HG03432 (cell line): Measurements from ENCODE around the gene KLHL33.

Source experiments
- ATAC-seq: cut with Tn5 transposase; IDR thresholded peaks from one replicate; pipeline ENCODE4 v1.9.1; 2021; ENCODE audit warnings: mild to moderate bottlenecking, moderate library complexity; ENCODE audit not compliant: unreplicated experiment

Gene KLHL33

GRCh38 chr14:20435582-20436362, at the start of gene KLHL33:
Gene KLHL33 (minus strand): TSS chr14:20436166. CDS start chr14:20435811, 355 bp downstream.
- no peak for ATAC-seq

- ATAC-seq = no peak
These were observed 46.4 kb upstream of the KLHL33 start for GRCh38 chr14:20482382-20482781.

GRCh38 chr14:20478894-20479293, 42.9 kb upstream of the KLHL33 start:
- ATAC-seq = no peak

GRCh38 chr14:20477211-20477876, 41.4 kb upstream of the KLHL33 start:
- no peak for ATAC-seq

- no peak for ATAC-seq
These were observed 40.8 kb upstream of the KLHL33 start for GRCh38 chr14:20476776-20477175.

- ATAC-seq = no peak
These were observed 36.7 kb upstream of the KLHL33 start for GRCh38 chr14:20472536-20473169.

- ATAC-seq = no peak
These were observed 34.6 kb upstream of the KLHL33 start for GRCh38 chr14:20470603-20470901.

GRCh38 chr14:20469890-20470602, 34.1 kb upstream of the KLHL33 start:
- ATAC-seq = peak; percentile 39

- ATAC-seq = peak; percentile 97
These were observed 33.4 kb upstream of the KLHL33 start, which contains the start of gene PNP for GRCh38 chr14:20469242-20469889. Gene PNP (plus strand): TSS chr14:20469406. CDS start chr14:20469525, 119 bp downstream.

- ATAC-seq = no peak
These were observed 32.8 kb upstream of the KLHL33 start for GRCh38 chr14:20468764-20469241.

- peak; percentile 93 for ATAC-seq
These were observed 25.5 kb upstream of the KLHL33 start, which contains the start of gene PIP4P1 for GRCh38 chr14:20461225-20462141. Gene PIP4P1 (minus strand): TSS chr14:20461434. CDS start chr14:20461325, 109 bp downstream.

GRCh38 chr14:20460458-20461224, 24.7 kb upstream of the KLHL33 start:
- ATAC-seq = peak; percentile 17

- ATAC-seq = no peak
These were observed 22.2 kb upstream of the KLHL33 start for GRCh38 chr14:20458031-20458789.

GRCh38 chr14:20456971-20457370, 21.0 kb upstream of the KLHL33 start:
- no peak for ATAC-seq

- peak; percentile 48 for ATAC-seq
These were observed 19.7 kb upstream of the KLHL33 start for GRCh38 chr14:20455355-20456300.

GRCh38 chr14:20454516-20455354, 18.8 kb upstream of the KLHL33 start, which contains the start of the genes APEX1 and OSGEP:
Gene APEX1 (plus strand): TSS chr14:20455226. CDS start chr14:20455646, 420 bp downstream.
Gene OSGEP (minus strand): TSS chr14:20454812. CDS start chr14:20454683, 129 bp downstream.
- peak; percentile 90 for ATAC-seq
